Left lobe of liver (tissue), 2 donors: Measurements from ENCODE around the gene MYOZ3. TPM values are rescaled to one million over a fixed set of nuclear protein-coding genes. Genes with fewer than 3 reads are reported as not detected.

Experiments used
- ATAC-seq: fragments of 200-7000 bp; cut with Tn5 transposase; one replicate; pipeline ENCODE4 v1.9.1; 2020; ENCODE audit warnings: mild to moderate bottlenecking, moderate library complexity
- DNase-seq: peaks from one replicate; pipeline ENCODE4 v3.0.0-alpha.2; 2020; ENCODE audit warnings: low spot score
- total RNA-seq: library from RNA; stranded (reverse); gene quantifications from one replicate; pipeline ENCODE4 v1.2.1, GENCODE V29; 2021
- donor health status: DM: no; HTN: no; CAD: no; lungs with moderate emphysema.
- donor health status: DM: no; HTN: yes; CAD: no.

MYOZ3 gene
- total RNA-seq, 1 donor from 2014 or later: 0.18 TPM

DNA sequence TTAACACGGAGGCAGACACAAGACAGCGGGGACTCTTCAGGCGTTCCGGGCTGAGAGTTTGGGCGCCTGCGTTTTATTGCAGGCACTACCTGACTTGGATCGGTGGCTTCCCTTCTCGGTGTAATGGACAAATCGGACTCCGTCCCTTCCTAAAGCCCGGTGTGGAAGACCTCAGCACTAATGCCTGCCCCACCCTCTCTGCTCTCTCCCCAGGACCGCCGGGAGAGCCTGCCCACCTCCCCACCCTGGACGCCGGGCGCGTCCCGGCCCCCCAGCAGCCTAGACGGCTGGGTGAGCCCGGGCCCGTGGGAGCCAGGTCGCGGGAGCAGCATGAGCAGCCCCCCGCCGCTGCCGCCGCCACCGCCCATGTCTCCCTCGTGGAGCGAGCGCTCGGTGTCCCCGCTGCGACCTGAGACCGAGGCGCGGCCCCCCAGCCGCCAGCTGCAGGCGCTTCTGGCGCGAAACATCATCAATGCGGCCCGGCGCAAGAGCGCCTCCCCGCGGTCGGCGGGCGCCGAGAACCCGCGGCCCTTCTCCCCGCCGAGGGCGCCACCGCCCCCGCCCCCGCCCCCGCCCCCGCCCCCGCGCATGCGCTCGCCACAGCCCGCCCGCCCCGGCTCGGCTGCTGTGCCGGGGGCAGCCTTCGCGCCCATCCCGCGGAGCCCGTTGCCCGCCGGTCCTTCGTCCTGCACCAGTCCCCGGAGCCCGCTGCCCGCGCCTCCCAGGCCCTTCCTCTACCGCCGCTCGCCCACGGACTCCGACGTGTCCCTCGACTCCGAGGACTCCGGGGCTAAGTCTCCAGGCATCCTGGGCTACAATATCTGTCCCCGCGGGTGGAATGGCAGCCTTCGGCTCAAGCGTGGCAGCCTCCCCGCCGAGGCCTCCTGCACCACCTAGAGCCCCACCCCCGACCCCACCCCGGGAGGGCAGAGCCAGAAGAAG, 4.6 kb upstream of the MYOZ3 start:
- DNase-seq (peak; percentile 82), ATAC-seq (peak; percentile 79)

DNA sequence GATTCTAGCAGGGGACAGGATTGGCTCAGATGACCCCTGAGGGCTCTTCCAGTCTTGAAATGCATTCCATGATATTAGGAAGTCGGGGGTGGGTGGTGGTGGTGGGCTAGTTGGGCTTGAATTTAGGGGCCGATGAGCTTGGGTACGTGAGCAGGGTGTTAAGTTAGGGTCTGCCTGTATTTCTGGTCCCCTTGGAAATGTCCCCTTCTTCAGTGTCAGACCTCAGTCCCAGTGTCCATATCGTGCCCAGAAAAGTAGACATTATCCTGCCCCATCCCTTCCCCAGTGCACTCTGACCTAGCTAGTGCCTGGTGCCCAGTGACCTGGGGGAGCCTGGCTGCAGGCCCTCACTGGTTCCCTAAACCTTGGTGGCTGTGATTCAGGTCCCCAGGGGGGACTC, 2.9 kb upstream of the MYOZ3 start:
- ATAC-seq (peak; percentile 31), DNase-seq (no peak)

DNA sequence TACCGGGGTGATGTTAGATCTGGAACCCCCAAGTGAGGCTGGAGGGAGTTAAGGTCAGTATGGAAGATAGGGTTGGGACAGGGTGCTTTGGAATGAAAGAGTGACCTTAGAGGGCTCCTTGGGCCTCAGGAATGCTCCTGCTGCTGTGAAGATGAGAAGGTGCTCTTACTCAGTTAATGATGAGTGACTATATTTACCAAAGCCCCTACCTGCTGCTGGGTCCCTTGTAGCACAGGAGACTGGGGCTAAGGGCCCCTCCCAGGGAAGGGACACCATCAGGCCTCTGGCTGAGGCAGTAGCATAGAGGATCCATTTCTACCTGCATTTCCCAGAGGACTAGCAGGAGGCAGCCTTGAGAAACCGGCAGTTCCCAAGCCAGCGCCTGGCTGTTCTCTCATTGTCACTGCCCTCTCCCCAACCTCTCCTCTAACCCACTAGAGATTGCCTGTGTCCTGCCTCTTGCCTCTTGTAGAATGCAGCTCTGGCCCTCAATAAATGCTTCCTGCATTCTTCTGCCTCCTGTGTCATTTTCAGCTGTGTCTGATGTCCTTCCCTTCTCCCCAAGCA, 2.3 kb upstream of the MYOZ3 start:
- ATAC-seq: peak; percentile 6
- no peak for DNase-seq

DNA sequence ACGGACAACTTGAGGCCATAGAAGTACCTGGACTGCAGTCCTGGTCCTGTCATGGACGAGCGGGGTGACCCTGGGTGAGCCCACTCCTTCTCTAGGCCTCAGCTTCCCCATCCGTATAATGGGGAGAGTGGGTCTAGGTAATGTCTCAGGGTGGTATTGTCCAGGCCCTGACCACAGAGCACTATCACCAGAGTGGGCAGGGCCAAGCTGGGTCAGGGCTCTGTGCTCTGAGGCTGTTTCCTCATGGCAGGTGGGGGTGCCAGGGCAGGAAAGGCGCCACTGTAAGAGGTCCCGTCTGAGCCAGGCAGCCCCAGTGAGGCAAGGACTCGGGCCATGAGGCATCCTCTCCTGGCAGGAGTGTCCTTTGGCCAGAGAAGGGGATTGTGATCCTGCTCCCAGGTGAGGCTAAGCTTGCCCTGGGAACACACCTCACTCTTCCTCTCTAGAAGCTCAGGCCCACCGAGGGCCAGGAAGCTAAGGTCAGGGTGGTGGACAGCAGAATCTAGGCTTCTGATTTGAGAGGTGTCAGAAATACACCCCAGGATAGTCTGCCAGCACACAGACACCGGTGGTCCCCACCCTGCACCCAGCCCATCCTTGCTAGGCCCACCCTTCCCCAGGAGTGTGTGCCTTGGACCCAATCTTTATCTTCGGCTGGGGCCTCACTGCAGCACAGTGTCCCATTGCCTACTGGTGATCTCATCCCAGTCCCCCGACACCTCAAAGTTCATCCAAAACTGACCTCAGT, 1.5 kb upstream of the MYOZ3 start:
- no peak for ATAC-seq
- DNase-seq: peak; percentile 40

DNA sequence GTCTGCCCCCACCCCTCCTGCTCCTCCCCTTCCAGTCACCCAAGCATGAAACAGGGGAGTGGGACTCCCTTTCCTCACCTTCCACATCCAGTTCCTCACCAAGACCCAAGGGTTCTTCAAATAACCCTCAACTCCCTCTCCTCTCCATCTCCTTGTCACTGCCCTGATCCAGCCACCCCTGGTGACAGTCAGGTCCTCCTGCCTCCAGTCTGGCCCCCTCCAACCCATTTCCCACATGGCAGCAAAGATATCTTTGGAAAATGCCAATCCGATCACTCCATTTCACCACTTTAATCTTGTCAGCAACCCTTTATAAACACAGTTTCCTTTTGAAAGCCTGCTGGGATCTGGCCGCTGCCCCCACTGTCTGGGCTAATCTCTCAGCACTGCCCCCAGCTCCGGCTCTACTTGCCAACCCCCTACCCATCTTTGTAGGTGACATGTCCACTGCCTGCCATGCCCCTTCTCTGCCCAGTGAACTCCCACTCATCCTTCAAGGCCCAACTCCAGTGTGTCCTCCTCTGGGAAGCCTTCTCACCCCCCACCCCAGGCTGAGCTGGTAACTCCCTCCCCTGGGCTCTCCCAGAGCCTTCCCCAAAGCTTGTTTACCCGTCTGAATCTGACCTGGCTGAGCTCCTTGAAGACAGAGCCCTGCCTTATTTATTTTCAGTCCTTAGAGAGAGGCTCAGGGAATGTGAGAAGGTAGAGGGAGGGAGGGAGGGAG, 781 bp upstream of the MYOZ3 start:
- ATAC-seq (no peak), DNase-seq (peak; percentile 37)

DNA sequence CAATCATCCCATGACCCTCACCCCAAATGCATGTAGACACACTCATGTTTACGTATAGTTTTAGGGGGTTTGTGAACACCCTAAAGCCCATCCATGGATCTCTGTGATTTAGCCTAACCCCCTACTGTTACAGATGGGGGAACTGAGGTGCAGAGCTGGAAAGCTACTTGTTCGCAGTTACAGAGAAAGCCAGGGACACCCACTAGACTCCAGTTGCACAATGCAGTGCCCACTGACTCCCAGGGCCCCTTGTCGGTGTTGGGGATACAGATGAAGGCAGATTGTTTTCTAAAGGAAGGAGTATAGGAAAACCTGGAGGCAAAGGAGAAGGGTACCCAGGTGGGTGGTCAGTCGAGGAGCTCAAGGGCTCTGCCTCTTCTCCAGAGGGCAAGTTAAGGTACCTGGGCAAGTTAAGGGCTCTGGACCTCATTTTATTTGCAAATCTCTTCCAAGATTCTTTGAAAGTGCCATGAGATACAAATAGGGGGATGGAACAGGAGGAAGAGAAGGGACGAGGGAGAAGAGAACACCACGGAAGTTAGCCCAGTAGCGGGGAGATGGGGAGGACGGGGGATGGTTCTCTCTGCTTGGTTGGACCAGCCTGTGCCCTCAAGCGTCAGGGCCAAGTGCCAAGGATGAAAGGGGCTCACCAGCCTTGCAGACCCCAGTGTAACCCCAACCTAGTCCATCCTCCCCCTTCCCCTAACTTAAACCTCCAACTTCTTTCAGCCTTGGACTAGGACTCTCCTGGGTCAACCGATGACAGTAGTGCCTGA, 958 bp downstream of the MYOZ3 start:
- ATAC-seq (no peak), DNase-seq (peak; percentile 37)

DNA sequence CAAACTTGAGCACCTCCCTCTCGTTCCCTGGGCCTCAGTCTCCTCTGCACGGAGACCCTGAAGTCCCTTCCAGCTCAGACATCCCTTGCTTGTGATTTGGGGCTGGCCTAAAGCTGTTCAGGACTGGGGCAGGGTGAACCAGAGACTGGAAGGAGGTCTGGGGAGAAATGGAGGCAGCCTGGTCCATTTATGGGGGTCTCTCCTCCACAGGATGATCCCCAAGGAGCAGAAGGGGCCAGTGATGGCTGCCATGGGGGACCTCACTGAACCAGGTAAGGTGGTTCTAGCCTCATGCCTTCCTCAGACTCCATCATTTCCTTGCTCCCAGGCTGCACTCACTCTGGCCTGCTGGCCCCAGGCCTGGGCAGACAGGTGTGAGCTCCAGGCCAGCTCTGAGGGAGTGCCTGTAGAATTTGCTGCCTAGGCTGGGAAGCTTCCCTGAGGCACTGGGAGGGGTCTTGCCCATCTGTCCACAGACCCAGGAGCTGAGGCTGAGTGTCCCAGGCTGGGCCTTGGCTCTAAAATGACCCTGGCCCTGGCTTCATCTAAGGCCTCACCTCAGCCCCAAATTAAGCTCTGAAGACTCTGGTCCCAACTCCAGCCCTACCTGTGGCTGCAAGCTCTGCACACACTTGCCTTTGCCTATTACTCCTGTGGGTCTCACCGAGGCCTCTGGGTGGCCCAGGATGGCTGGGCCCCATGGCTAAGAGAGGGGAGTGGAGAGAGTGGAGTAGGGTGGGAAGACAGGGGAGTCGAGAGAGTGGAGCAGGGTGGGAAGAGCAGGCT, 1.9 kb downstream of the MYOZ3 start:
- DNase-seq (peak; percentile 40), ATAC-seq (no peak)

DNA sequence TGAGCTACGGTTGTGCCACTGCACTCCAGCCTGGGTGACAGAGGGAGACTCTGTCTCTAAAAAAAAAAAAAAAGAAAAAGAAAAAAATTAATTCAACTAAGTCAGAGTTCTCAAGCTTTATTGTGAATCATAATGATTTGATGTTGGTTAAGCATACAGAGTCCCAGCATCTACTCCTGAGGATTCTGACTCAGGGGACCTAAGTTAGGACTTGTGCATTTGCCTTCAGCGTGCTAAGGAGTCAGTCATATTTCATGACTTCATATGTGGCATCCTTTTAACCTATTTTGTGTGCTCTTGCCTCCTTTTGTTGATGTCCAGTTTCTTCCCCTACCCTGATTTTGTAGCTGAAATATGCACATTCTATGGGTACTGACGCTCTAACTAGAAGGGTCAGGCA, 2.9 kb downstream of the MYOZ3 start:
- ATAC-seq: no peak
- DNase-seq: no peak

DNA sequence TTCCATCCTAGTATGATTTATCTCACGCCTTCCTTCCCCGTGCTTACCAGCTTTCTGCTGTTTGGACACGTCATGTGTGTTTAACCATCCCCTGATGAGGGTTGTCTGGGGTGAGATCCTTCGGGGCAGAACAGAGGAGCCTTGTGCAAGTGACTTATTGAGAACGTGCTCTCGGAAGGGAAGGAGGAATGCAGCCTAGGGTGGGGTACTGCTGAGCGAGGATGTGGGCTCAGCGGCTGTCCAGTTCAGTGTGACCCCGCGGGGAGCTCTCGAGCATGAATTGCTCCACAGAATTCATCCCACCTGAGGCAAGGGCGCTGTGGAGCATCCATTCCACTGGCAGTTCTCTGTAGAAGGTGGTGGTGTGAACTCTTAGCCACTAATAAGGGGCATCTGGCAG, 4.0 kb downstream of the MYOZ3 start:
- ATAC-seq (no peak), DNase-seq (no peak)

DNA sequence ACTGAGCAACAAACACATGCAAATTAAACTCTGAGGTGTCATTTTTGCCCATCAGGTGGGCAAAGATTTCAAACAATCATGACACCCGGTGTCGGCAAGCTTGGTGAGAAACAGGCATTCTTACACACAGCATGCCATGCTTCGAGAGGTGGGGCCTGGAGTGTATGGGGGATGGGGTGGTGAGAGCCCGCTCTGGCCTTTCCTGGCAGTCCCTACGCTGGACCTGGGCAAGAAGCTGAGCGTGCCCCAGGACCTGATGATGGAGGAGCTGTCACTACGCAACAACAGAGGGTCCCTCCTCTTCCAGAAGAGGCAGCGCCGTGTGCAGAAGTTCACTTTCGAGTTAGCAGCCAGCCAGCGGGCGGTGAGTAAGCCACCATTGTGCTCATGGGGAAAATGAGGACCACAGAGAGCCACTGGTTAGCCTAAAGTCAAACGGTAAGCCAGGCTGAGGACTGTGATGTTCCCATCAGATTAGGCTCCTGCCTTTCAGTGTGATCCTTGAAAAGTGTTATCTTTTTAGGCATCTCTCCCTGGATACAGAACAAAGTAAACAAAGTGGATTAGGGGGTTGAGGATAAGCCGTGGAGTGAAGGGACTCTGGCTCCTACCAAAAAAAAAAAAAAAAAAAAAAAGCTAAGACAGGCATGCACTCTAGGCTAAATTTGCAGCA, 9.4 kb downstream of the MYOZ3 start:
- DNase-seq (no peak), ATAC-seq (no peak)

DNA sequence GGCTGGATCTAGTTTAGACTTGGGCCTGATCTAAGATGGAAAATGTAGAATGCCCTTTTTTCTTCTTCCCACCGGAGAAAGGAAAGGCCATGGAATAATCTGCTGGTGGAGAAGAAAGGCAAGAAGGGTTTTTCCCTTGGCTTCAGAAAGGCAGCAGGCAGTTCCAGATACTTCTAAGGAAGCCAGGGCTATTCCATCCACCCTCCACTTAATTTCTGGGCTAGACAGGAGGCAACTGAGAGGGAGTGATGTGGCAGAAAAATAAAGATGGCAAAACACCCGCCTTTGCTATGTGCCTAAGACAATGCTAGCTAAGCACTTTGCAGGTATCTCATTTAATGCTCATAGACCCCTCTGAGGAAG, 9.9 kb downstream of the MYOZ3 start:
- DNase-seq (no peak), ATAC-seq (no peak)

DNA sequence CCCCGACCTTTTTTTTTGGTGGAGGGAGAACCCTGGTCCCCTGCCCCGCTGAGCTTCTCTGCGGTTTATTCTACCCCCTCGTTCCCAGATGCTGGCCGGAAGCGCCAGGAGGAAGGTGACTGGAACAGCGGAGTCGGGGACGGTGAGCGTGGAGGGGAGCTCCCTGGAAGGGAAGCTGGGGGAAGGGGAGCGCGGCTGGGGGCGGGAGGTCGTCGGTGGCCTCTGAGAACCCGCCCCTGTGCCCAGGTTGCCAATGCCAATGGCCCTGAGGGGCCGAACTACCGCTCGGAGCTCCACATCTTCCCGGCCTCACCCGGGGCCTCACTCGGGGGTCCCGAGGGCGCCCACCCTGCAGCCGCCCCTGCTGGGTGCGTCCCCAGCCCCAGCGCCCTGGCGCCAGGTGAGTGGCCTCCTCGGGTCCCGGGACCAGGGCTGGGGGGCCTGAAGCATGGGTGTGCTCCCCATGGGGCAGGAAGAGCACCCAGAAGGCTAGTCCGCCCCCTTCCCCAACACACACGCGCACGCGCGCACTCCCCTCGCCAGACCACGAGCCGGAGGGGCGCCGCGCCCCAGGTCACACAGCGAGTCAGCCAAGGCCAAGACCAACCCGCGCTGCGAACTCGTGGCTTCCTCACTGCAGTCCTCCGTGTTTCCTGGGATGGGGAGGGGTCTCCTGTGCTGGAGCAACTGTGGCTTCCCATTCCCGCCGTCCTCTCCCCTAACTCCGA, 10.6 kb downstream of the MYOZ3 start:
- DNase-seq: no peak
- ATAC-seq: peak; percentile 27

DNA sequence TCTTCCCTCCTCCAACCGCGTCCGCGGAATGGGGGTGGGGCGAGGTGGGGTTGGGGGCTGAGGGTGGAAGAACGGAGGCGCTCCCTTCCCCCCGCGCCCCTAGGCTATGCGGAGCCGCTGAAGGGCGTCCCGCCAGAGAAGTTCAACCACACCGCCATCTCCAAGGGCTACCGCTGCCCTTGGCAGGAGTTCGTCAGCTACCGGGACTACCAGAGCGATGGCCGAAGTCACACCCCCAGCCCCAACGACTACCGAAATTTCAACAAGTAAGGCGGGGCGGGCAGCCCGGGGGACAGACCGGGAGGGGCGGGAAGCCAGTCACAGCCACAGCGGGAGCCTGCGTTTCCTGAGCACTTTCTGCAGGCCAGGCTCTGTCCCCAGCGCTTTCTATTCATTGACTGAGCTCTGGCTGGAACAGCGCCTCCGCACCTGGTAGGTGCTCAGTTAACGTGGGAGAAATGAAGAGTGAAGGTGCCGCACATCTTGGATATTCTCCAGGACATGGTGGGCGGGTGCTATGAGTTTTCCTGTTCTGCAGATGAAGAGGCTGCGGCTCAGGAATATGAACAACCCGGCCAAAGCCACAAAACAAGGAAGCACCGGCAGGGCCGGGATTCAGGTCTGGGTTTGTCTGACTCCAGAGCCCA, 11.3 kb downstream of the MYOZ3 start:
- ATAC-seq: peak; percentile 80
- DNase-seq: no peak

DNA sequence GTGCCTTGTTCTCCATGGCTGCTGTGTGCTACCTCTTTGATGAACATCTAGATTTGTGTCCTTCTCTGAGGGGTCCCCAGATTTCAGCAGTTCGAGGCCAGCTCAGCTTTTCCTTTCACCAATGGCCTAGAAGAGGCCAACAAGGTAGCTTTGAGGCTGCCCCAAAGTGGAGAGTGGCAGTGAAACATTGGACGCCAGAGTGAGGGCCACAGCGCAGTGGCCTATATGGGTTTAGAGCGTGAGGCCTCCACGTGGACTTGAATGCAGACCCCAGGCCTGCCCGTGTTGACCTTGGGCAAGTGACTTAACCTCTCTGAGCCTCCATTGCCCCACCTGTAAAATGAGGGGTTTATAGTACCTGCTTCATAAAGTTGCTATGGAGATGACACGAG, 11.8 kb downstream of the MYOZ3 start:
- DNase-seq: no peak
- no peak for ATAC-seq

DNA sequence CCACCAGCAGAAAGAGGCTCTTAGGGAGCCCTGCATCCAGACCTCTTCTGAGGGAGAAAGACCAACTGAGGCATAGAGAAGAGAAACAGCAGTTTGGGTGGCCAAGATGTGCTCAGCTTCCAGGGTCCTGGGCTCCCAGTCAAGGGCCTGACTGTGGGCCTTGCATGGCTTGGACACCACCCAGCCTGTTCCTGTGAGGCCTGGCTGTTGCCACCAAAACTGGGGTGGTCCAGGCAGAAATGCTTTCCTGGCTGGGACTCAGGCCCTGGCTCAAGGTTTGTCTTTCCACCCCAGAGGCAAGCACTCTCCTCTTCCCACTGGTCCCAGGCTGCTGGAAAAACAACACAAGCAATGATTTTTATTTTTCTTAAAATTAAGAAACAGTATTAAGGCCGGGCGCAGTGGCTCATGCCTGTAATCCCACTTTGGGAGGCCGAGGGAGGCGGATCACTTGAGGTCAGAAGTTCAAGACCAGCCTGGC, 13.3 kb downstream of the MYOZ3 start:
- DNase-seq (no peak), ATAC-seq (no peak)

DNA sequence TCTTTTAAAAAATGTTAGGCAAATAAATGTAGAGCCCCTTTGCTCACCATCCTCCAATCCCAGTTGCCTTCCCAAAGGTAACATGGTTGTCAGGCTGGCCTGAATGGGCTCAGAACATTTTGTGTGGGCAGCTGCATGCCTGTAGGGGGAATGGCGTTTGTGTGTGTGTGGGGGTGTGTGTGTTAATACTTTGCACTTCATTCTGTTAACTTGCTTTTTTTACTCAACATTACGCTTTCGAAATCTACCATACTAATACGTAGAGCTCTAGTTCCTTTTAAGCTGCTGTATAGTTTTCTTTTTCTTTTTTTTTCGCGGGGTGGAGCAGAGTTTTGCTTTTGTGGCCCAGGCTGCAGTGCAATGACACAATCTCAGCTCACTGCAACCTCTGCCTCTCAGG, 14.0 kb downstream of the MYOZ3 start:
- DNase-seq: no peak
- no peak for ATAC-seq

DNA sequence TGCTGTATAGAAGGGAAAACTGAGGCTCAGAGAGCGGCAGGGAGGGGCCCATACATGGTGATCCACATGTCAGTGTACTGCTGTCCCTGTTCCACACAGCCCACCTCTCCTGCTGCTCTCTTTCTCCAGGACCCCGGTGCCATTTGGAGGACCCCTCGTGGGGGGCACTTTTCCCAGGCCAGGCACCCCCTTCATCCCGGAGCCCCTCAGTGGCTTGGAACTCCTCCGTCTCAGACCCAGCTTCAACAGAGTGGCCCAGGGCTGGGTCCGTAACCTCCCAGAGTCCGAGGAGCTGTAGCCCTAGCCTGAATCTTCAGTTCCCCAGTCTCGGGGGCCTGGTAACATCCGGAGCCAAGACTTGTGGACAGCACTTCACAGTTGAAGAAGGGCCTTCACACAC, 15.5 kb downstream of the MYOZ3 start:
- ATAC-seq (no peak), DNase-seq (no peak)

DNA sequence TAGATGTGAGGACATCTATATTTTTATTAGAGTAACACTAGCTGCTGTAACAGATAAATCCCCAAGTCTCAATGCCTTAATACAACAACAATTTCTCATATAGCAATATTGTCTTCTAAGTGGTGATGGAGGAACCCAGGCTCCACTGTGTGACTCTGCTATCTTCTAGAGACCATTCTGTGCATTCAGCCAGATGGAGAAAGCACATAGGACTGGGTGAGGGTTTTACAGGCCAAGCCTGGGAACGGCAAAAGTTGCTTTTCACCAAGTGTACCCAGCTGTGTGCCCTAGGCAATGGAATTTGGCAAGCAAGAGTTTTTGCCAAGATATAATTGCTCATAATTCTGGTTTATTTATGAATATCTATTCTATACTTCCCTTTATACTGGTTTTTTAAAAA, 28.1 kb downstream of the MYOZ3 start:
- DNase-seq (no peak), ATAC-seq (no peak)
